Vagina (tissue), 2 donors: Measurements from ENCODE around the gene AMIGO2. TPM values are rescaled to one million over a fixed set of nuclear protein-coding genes. Genes with fewer than 3 reads are reported as not detected.
"Not testable (repeated sequence)": the region's sequence is repeated elsewhere in the genome, so short reads cannot be mapped to it uniquely, and the experiment has no call there.

Source experiments
- DNase-seq, 2 donors: peaks; one replicate each; pipeline ENCODE4 v3.0.0-alpha.2; 2017; ENCODE audit errors: extremely low spot score in 2 of 2
- H3K27ac ChIP-seq: fragments of 200-600 bp; sonication (generic); one replicate; pipeline ENCODE4 v1.5.1; 2019
- H3K27me3 ChIP-seq: fragments of 200-600 bp; sonication (generic); one replicate; pipeline ENCODE4 v1.5.1; 2019
- H3K36me3 ChIP-seq, 2 donors: fragments of 200-600 bp; sonication (generic); one replicate each; pipeline ENCODE4 v1.5.1; 2017 to 2019
- H3K4me1 ChIP-seq: fragments of 200-600 bp; sonication (generic); one replicate; pipeline ENCODE4 v1.5.1; 2019
- H3K4me3 ChIP-seq, 2 donors: fragments of 200-600 bp; sonication (generic); 1 replicate in 1 of 2; 2 replicates in 1 of 2; pipeline ENCODE4 v1.5.1; 2016 to 2019
- H3K9me3 ChIP-seq: fragments of 200-600 bp; sonication (generic); one replicate; pipeline ENCODE4 v1.5.1; 2019
- POLR2A ChIP-seq, 2 donors: fragments of 450-650 bp; IDR thresholded peaks; one replicate each; pipeline ENCODE4 v1.6.1; 2017; ENCODE audit warnings: antibody characterized with exemption in 2 of 2, mild to moderate bottlenecking in 2 of 2, moderate library complexity in 2 of 2
- POLR2AphosphoS5 ChIP-seq, 2 donors: sonication (generic); formaldehyde crosslinking; IDR thresholded peaks; one replicate each; pipeline ENCODE4 v1.9.0; 2017; ENCODE audit warnings: antibody characterized with exemption in 2 of 2, mild to moderate bottlenecking in 2 of 2, low read depth in 1 of 2; ENCODE audit not compliant: insufficient read depth in 1 of 2
- intact Hi-C: fragments of 100-400 bp; cut with DNase I; formaldehyde crosslinking; loops from one replicate; pipeline ENCODE4 v1.15.1; 2023
- total RNA-seq: library from RNA; depleted of rRNA; stranded (reverse); fragments of >200 nt; gene quantifications from one replicate; pipeline ENCODE4 v1.2.3, GENCODE V29; 2016
- TF ChIP-seq, protein P1 (sequence below), 3 experiments: fragments of 450-650 bp in 2 of 3; fragments of 200-600 bp in 1 of 3; sonication (generic) in 1 of 3; IDR thresholded peaks; one replicate each; pipeline ENCODE4 v1.5.1; 2017 to 2019; ENCODE audit warnings: antibody characterized with exemption in 3 of 3, mild to moderate bottlenecking in 2 of 3, moderate library complexity in 2 of 3

The AMIGO2 gene
- total RNA-seq, 1 donor from 2014 or later = 20.4 TPM

DNA sequence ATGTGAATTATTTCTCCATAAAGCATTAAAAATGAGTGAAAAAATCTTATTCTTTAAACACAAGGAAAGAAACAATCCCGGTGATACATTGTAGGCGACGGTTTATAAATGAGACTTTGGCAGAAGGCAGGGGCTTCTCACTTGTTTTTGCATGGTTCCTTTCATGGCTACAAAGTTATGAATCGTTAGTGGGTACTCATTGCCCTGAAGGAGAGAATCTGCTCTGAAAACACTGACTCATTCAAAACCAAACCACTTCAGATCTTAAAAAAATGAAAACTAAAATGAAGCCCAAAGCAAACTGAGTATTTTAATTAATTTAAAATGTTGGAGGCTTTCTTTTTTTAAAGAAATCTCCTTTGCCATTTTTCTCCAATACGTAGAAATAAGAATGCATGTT is 41.4 kb upstream of the AMIGO2 start:
- Histone ChIP-seq H3K4me1 (no peaks in the 10 kb centered on the region), H3K36me3 (no peaks in the 10 kb centered on the region), H3K4me3 (no peak overlapping the region), H3K27ac (no peak overlapping the region), H3K9me3 (no peaks in the 10 kb centered on the region), H3K27me3 (no peaks in the 10 kb centered on the region)
- no peak for TF ChIP-seq POLR2AphosphoS5 (IDR thresholded peaks at IDR 0.05; ENCODE audit: insufficient read depth in 1 of 2, low read depth in 1 of 2)
- TF ChIP-seq, protein P1, sequence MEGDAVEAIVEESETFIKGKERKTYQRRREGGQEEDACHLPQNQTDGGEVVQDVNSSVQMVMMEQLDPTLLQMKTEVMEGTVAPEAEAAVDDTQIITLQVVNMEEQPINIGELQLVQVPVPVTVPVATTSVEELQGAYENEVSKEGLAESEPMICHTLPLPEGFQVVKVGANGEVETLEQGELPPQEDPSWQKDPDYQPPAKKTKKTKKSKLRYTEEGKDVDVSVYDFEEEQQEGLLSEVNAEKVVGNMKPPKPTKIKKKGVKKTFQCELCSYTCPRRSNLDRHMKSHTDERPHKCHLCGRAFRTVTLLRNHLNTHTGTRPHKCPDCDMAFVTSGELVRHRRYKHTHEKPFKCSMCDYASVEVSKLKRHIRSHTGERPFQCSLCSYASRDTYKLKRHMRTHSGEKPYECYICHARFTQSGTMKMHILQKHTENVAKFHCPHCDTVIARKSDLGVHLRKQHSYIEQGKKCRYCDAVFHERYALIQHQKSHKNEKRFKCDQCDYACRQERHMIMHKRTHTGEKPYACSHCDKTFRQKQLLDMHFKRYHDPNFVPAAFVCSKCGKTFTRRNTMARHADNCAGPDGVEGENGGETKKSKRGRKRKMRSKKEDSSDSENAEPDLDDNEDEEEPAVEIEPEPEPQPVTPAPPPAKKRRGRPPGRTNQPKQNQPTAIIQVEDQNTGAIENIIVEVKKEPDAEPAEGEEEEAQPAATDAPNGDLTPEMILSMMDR (IDR thresholded peaks at IDR 0.05) = no peak
- no peak for TF ChIP-seq POLR2A (IDR thresholded peaks at IDR 0.05)
- DNase-seq = no peak
- intact Hi-C loops = no loop called here

DNA sequence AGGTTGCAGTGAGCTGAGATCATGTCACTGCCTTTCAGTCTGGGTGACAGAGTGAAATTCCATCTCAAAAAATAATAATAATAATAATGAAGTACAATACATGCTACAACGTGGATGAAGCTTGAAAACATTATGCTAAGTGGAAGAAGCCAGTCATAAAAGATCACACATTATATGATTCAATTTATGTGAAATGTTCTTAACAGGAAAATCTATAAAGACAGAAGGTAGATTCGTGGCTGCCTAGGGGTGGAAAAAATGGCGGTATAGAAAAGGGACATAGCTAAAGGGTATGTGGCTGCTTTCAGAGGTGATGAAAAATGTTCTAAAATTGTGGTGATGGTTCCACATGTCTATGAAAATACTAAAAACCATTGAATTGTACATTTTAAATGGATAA is 41.0 kb upstream of the AMIGO2 start:
- Histone ChIP-seq H3K4me3 (no peak overlapping the region), H3K27me3 (no peaks in the 10 kb centered on the region), H3K4me1 (no peaks in the 10 kb centered on the region), H3K9me3 (no peaks in the 10 kb centered on the region), H3K27ac (no peak overlapping the region), H3K36me3 (no peaks in the 10 kb centered on the region)
- TF ChIP-seq POLR2AphosphoS5 (IDR thresholded peaks at IDR 0.05; ENCODE audit: insufficient read depth in 1 of 2, low read depth in 1 of 2) (no peak), POLR2A (IDR thresholded peaks at IDR 0.05) (no peak)
- TF ChIP-seq, protein P1 (IDR thresholded peaks at IDR 0.05) = no peak
- intact Hi-C loops = no loop called here
- no peak for DNase-seq

DNA sequence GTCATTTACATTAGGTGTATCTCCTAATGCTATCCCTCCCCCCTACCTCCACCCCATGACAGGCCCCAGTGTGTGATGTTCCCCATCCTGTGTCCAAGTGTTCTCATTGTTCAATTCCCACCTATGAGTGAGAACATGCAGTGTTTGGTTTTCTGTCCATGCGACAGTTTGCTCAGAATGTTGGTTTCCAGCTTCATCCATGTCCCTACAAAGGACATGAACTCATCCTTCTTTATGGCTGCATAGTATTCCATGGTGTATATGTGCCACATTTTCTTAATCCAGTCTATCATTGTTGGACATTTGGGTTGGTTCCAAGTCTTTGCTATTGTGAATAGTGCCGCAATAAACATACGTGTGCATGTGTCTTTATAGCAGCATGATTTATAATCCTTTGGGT is 37.5 kb upstream of the AMIGO2 start:
- H3K4me3 ChIP-seq, H3K27ac ChIP-seq, H3K36me3 ChIP-seq, H3K9me3 ChIP-seq, H3K27me3 ChIP-seq, intact Hi-C loops, H3K4me1 ChIP-seq, DNase-seq: not testable (repeated sequence)

DNA sequence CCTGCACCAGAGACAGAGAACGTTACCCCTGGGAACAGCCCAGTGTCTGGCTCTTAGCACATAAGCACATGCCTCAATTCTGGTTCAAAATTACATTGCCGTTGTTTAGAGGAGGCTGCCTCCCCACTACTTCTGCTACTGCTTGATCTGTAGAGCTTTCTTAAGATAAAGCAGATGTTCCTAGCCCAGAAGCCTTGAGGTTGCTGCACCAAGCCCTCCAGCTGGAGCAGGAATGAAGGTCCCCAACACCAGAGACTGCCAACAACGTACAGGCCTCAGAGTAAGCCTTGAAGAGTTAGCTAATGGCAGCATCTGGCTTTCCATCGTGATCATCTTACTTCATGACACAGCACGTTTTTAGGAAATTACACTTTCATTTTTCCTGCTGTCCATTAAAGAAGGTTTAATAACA is 34.7 kb upstream of the AMIGO2 start:
- no peak for DNase-seq
- no peaks in the 10 kb centered on the region for H3K36me3 ChIP-seq
- no peaks in the 10 kb centered on the region for H3K4me1 ChIP-seq
- intact Hi-C loops = no loop called here
- TF ChIP-seq POLR2AphosphoS5 (IDR thresholded peaks at IDR 0.05; ENCODE audit: insufficient read depth in 1 of 2, low read depth in 1 of 2) (no peak), POLR2A (IDR thresholded peaks at IDR 0.05) (no peak)
- TF ChIP-seq, protein P1 (IDR thresholded peaks at IDR 0.05) = no peak
- no peaks in the 10 kb centered on the region for H3K9me3 ChIP-seq
- no peak overlapping the region for H3K27ac ChIP-seq
- no peak overlapping the region for H3K4me3 ChIP-seq
- H3K27me3 ChIP-seq = no peaks in the 10 kb centered on the region

DNA sequence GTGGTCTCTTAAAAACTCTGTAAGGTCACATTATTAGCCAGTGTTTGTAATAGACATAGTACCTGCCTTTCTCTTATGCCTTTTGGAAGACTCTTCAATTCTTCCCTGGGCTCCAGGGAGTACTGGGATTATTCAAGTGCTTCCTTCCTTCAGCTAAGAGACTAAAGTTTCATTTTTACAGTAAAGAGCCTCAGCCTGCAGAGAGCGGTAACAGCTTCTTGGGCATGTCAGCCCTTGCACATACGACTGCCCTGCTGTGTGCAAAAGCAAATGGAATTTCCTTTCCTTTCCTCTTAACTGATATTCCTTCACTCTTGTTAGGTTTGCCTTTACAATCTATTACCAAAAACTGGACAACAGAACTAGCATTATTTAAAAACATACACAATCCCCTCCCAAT is 32.9 kb upstream of the AMIGO2 start:
- no peaks in the 10 kb centered on the region for H3K36me3 ChIP-seq
- H3K9me3 ChIP-seq = no peaks in the 10 kb centered on the region
- H3K27me3 ChIP-seq = no peaks in the 10 kb centered on the region
- H3K27ac ChIP-seq = no peak overlapping the region
- no peak overlapping the region for H3K4me3 ChIP-seq
- DNase-seq = no peak
- H3K4me1 ChIP-seq = no peaks in the 10 kb centered on the region
- TF ChIP-seq POLR2A (IDR thresholded peaks at IDR 0.05) (no peak), POLR2AphosphoS5 (IDR thresholded peaks at IDR 0.05; ENCODE audit: insufficient read depth in 1 of 2, low read depth in 1 of 2) (no peak)
- TF ChIP-seq, protein P1 (IDR thresholded peaks at IDR 0.05) = no peak
- intact Hi-C loops = no loop called here

DNA sequence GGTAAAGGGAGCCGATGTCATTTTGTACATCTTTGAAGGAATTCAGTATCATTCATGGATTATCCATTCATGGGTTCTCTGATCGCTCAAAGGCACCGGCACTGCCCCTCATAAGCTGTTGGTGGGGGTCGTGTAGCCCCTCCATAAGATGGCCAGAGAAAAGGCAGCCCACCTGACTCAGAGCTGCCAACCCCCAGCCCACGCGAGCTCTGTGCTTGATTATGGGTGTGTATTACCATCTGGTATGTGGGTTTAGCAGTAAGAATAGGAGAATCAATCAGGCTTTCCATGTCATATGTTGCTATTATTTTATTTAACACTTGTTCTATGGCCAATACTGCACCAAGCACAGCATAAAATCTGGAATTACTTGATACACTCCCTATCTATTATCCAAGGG is 32.1 kb upstream of the AMIGO2 start:
- Histone ChIP-seq H3K27ac (no peak overlapping the region), H3K27me3 (no peaks in the 10 kb centered on the region), H3K4me3 (no peak overlapping the region), H3K4me1 (no peaks in the 10 kb centered on the region), H3K36me3 (no peaks in the 10 kb centered on the region), H3K9me3 (no peaks in the 10 kb centered on the region)
- DNase-seq = no peak
- TF ChIP-seq POLR2A (IDR thresholded peaks at IDR 0.05) = no peak
- TF ChIP-seq, protein P1 (IDR thresholded peaks at IDR 0.05) = no peak
- no peak for TF ChIP-seq POLR2AphosphoS5 (IDR thresholded peaks at IDR 0.05; ENCODE audit: insufficient read depth in 1 of 2, low read depth in 1 of 2)
- intact Hi-C loops = no loop called here
